Thyroid gland (tissue), 4 donors: Measurements from ENCODE around the gene NRIP1. TPM values are rescaled to one million over a fixed set of nuclear protein-coding genes. Genes with fewer than 3 reads are reported as not detected.

Experiments
- DNase-seq, 2 donors: peaks; one replicate each; pipeline ENCODE4 v3.0.0-alpha.2; 2019
- H3K27ac ChIP-seq, 3 donors: fragments of 200-600 bp; sonication (generic); 1 replicate in 2 of 3; 2 replicates in 1 of 3; pipeline ENCODE4 v1.5.1; 2016 to 2019; ENCODE audit warnings: mild to moderate bottlenecking in 1 of 3, moderate library complexity in 1 of 3
- H3K27me3 ChIP-seq: fragments of 200-600 bp; sonication (generic); one replicate; pipeline ENCODE4 v1.5.1; 2019
- H3K36me3 ChIP-seq, 2 donors: fragments of 200-600 bp; sonication (generic); one replicate each; pipeline ENCODE4 v1.5.1; 2016 to 2019
- H3K4me1 ChIP-seq, 2 donors: fragments of 200-600 bp; sonication (generic); one replicate each; pipeline ENCODE4 v1.5.1; 2017 to 2019
- H3K4me3 ChIP-seq, 3 donors: fragments of 200-600 bp; sonication (generic); replicated peaks in 1 of 3; 1 replicate in 2 of 3; 2 replicates in 1 of 3; pipeline ENCODE4 v1.5.1; 2016; ENCODE audit warnings: mild to moderate bottlenecking in 1 of 3
- H3K9me3 ChIP-seq: fragments of 200-600 bp; sonication (generic); one replicate; pipeline ENCODE4 v1.5.1; 2017
- CTCF ChIP-seq, 6 experiments: fragments of 200-600 bp in 3 of 6; fragments of 450-650 bp in 3 of 6; sonication (generic) in 3 of 6; IDR thresholded peaks; one replicate each; pipeline ENCODE4 v1.5.1; 2016 to 2019; ENCODE audit warnings: antibody characterized with exemption in 6 of 6, mild to moderate bottlenecking in 2 of 6, inconsistent platforms in 1 of 6, moderate library complexity in 1 of 6
- POLR2A ChIP-seq, 2 donors: fragments of 450-650 bp; IDR thresholded peaks; one replicate each; pipeline ENCODE4 v1.6.1; 2017; ENCODE audit warnings: antibody characterized with exemption in 2 of 2, mild to moderate bottlenecking in 2 of 2, moderate library complexity in 1 of 2
- WGBS, 2 donors: methylation state at CpG; one replicate each; pipeline ENCODE4 v1.1.5; 2017; 5-methylcytosine and 5-hydroxymethylcytosine counted together
- intact Hi-C: fragments of 100-400 bp; cut with DNase I; formaldehyde crosslinking; loops from one replicate; pipeline ENCODE4 v1.15.1; 2023
- total RNA-seq, 4 donors: library from RNA; depleted of rRNA; stranded (reverse); fragments of >200 nt; gene quantifications; one replicate each; pipeline ENCODE4 v1.2.3, GENCODE V29; 2016

The NRIP1 gene
- total RNA-seq, 4 donors from 2014 or later = 19.4 to 37.5 (median 28.2) TPM

GRCh38 chr21:14972678-14973077 is 92.1 kb downstream of the NRIP1 start:
- peaks cover 5 to 7% of the 10 kb centered on the region in 2 donors for H3K36me3 ChIP-seq
- no peak overlapping the region for H3K27ac ChIP-seq
- no peaks in the 10 kb centered on the region for H3K4me1 ChIP-seq
- no peaks in the 10 kb centered on the region for H3K9me3 ChIP-seq
- no peaks in the 10 kb centered on the region for H3K27me3 ChIP-seq
- DNase-seq = no peak
- H3K4me3 ChIP-seq = no peak overlapping the region
- no peak for TF ChIP-seq CTCF (IDR thresholded peaks at IDR 0.05)
- TF ChIP-seq POLR2A (IDR thresholded peaks at IDR 0.05) = no peak
- intact Hi-C loops = no loop called here
- WGBS, 2 donors = 94 to 95% methylated on average over 6 of the region's 6 CpGs

- no peak overlapping the region for H3K4me3 ChIP-seq
- TF ChIP-seq CTCF (IDR thresholded peaks at IDR 0.05) (no peak), POLR2A (IDR thresholded peaks at IDR 0.05) (no peak)
- intact Hi-C loops = no loop called here
- H3K27ac ChIP-seq = no peak overlapping the region
- H3K9me3 ChIP-seq = no peaks in the 10 kb centered on the region
- WGBS, 2 donors = 89% methylated on average over 1 of the region's 1 CpG
- no peaks in the 10 kb centered on the region for H3K4me1 ChIP-seq
- DNase-seq = no peak
- H3K36me3 ChIP-seq = peaks cover 10 to 18% of the 10 kb centered on the region in 2 donors
- no peaks in the 10 kb centered on the region for H3K27me3 ChIP-seq
Measured at GRCh38 chr21:14968821-14969220, 96.0 kb downstream of the NRIP1 start.

GRCh38 chr21:14968029-14968428 is 96.8 kb downstream of the NRIP1 start:
- intact Hi-C loops = no loop called here
- WGBS, 2 donors = 94 to 95% methylated on average over 5 of the region's 5 CpGs

GRCh38 chr21:14964621-14965020 is 100.2 kb downstream of the NRIP1 start:
- Histone ChIP-seq H3K4me3 (no peak overlapping the region), H3K27me3 (no peaks in the 10 kb centered on the region), H3K9me3 (no peaks in the 10 kb centered on the region), H3K27ac (no peak overlapping the region), H3K4me1 (peaks cover 4 to 10% of the 10 kb centered on the region in 2 donors), H3K36me3 (peaks cover 10 to 18% of the 10 kb centered on the region in 2 donors)
- no peak for DNase-seq
- intact Hi-C loops = no loop called here
- WGBS, 2 donors = 82 to 91% methylated on average over 6 of the region's 6 CpGs
- TF ChIP-seq POLR2A (IDR thresholded peaks at IDR 0.05) (no peak), CTCF (IDR thresholded peaks at IDR 0.05) (no peak)

More at GRCh38 chr21:14968029-14968428, 96.8 kb downstream of the NRIP1 start:
- Histone ChIP-seq H3K27ac (no peak overlapping the region), H3K4me3 (no peak overlapping the region), H3K4me1 (peaks cover 0 to 4% of the 10 kb centered on the region in 2 donors), H3K9me3 (no peaks in the 10 kb centered on the region), H3K27me3 (no peaks in the 10 kb centered on the region), H3K36me3 (peaks cover 10 to 18% of the 10 kb centered on the region in 2 donors)
- no peak for DNase-seq
- no peak for TF ChIP-seq POLR2A (IDR thresholded peaks at IDR 0.05)
- TF ChIP-seq CTCF (IDR thresholded peaks at IDR 0.05) = no peak

GRCh38 chr21:14962217-14962616 is 102.6 kb downstream of the NRIP1 start:
- H3K27ac ChIP-seq = no peak overlapping the region
- DNase-seq = no peak
- no peak overlapping the region for H3K4me3 ChIP-seq
- no peaks in the 10 kb centered on the region for H3K9me3 ChIP-seq
- H3K4me1 ChIP-seq = peaks cover 4 to 10% of the 10 kb centered on the region in 2 donors
- peaks cover 2 to 6% of the 10 kb centered on the region in 2 donors for H3K36me3 ChIP-seq
- 38 to 43% methylated on average over 3 of the region's 3 CpGs for WGBS, 2 donors
- intact Hi-C loops = no loop called here
- TF ChIP-seq POLR2A (IDR thresholded peaks at IDR 0.05) = no peak
- TF ChIP-seq CTCF (IDR thresholded peaks at IDR 0.05) = no peak
- no peaks in the 10 kb centered on the region for H3K27me3 ChIP-seq
